ENCODE results near the gene ZNF467.

The ZNF467 gene

GRCh38 chr7:149751043-149751775, 22.2 kb downstream of the ZNF467 start:
- Histone ChIP-seq H3K4me1 (ENCODE audit: insufficient read depth, low read length) (no peaks in the 10 kb centered on the region), H3K27me3 (ENCODE audit: insufficient read depth, low read length, poor library complexity) (peaks cover 8% of the 10 kb centered on the region), H3K9ac (ENCODE audit: low read depth, low read length) (no peak overlapping the region), H3K36me3 (ENCODE audit: insufficient read depth, low read length) (no peaks in the 10 kb centered on the region), H3K4me2 (ENCODE audit: insufficient read depth, low read length) (no peak overlapping the region), H3K4me3 (ENCODE audit: low read depth in 1 of 2, low read length in 2 of 2) (no peak overlapping the region), H3K9me3 (ENCODE audit: insufficient read depth, low read length, severe bottlenecking) (no peaks in the 10 kb centered on the region), H2AFZ (ENCODE audit: low read depth, low read length) (no peak overlapping the region), H4K20me1 (ENCODE audit: insufficient read depth, low read length) (no peaks in the 10 kb centered on the region; the same call in 1 of the 2 replicates), H3K79me2 (ENCODE audit: insufficient read depth, low read length) (no peaks in the 10 kb centered on the region), H3K27ac (ENCODE audit: low read length) (no peak overlapping the region)
- no peak for DNase-seq
- TF ChIP-seq CTCF (IDR thresholded peaks at IDR 0.05; ENCODE audit: borderline replicate concordance, extremely low read depth, low read length, poor library complexity, severe bottlenecking) (no peak), EZH2 (IDR thresholded peaks at IDR 0.05; ENCODE audit: borderline replicate concordance, low read depth, low read length, severe bottlenecking) (no peak)
- no peak for ATAC-seq (ENCODE audit: insufficient read depth, low read depth)

GRCh38 chr7:149750122-149750845, 23.1 kb downstream of the ZNF467 start:
- Histone ChIP-seq H3K27me3 (ENCODE audit: insufficient read depth, low read length, poor library complexity) (peaks cover 8% of the 10 kb centered on the region), H4K20me1 (ENCODE audit: insufficient read depth, low read length) (no peaks in the 10 kb centered on the region; the same call in 1 of the 2 replicates), H3K4me3 (ENCODE audit: low read depth in 1 of 2, low read length in 2 of 2) (no peak overlapping the region), H3K79me2 (ENCODE audit: insufficient read depth, low read length) (no peaks in the 10 kb centered on the region), H3K4me1 (ENCODE audit: insufficient read depth, low read length) (no peaks in the 10 kb centered on the region), H3K4me2 (ENCODE audit: insufficient read depth, low read length) (no peak overlapping the region), H3K9ac (ENCODE audit: low read depth, low read length) (no peak overlapping the region), H3K27ac (ENCODE audit: low read length) (no peak overlapping the region), H3K9me3 (ENCODE audit: insufficient read depth, low read length, severe bottlenecking) (no peaks in the 10 kb centered on the region), H3K36me3 (ENCODE audit: insufficient read depth, low read length) (no peaks in the 10 kb centered on the region), H2AFZ (ENCODE audit: low read depth, low read length) (no peak overlapping the region)
- ATAC-seq (ENCODE audit: insufficient read depth, low read depth): no peak
- TF ChIP-seq CTCF (IDR thresholded peaks at IDR 0.05; ENCODE audit: borderline replicate concordance, extremely low read depth, low read length, poor library complexity, severe bottlenecking): no peak
- TF ChIP-seq EZH2 (IDR thresholded peaks at IDR 0.05; ENCODE audit: borderline replicate concordance, low read depth, low read length, severe bottlenecking): no peak
- DNase-seq: no peak

- no peak for ATAC-seq (ENCODE audit: insufficient read depth, low read depth)
- H3K4me2 ChIP-seq (ENCODE audit: insufficient read depth, low read length): no peak overlapping the region
- no peak overlapping the region for H3K4me3 ChIP-seq (ENCODE audit: low read depth in 1 of 2, low read length in 2 of 2)
Measured at GRCh38 chr7:149748076-149748874, 25.1 kb downstream of the ZNF467 start.

More at GRCh38 chr7:149748076-149748874, 25.1 kb downstream of the ZNF467 start:
- Histone ChIP-seq H3K27ac (ENCODE audit: low read length) (no peak overlapping the region), H3K36me3 (ENCODE audit: insufficient read depth, low read length) (no peaks in the 10 kb centered on the region), H2AFZ (ENCODE audit: low read depth, low read length) (no peak overlapping the region), H4K20me1 (ENCODE audit: insufficient read depth, low read length) (no peaks in the 10 kb centered on the region; the same call in 1 of the 2 replicates), H3K79me2 (ENCODE audit: insufficient read depth, low read length) (no peaks in the 10 kb centered on the region), H3K9me3 (ENCODE audit: insufficient read depth, low read length, severe bottlenecking) (no peaks in the 10 kb centered on the region), H3K9ac (ENCODE audit: low read depth, low read length) (no peak overlapping the region), H3K27me3 (ENCODE audit: insufficient read depth, low read length, poor library complexity) (peaks cover 18% of the 10 kb centered on the region), H3K4me1 (ENCODE audit: insufficient read depth, low read length) (no peaks in the 10 kb centered on the region)
- TF ChIP-seq EZH2 (IDR thresholded peaks at IDR 0.05; ENCODE audit: borderline replicate concordance, low read depth, low read length, severe bottlenecking) (no peak), CTCF (IDR thresholded peaks at IDR 0.05; ENCODE audit: borderline replicate concordance, extremely low read depth, low read length, poor library complexity, severe bottlenecking) (no peak)
- no peak for DNase-seq
